Umbilical cord (tissue), 2 donors: Measurements from ENCODE around the gene MYT1. TPM values are rescaled to one million over a fixed set of nuclear protein-coding genes. Genes with fewer than 3 reads are reported as not detected.

Experiments
- DNase-seq: peaks from one replicate; pipeline ENCODE4 v3.0.0-alpha.2; 2015; ENCODE audit warnings: low spot score
- total RNA-seq: library from RNA; depleted of rRNA; stranded (reverse); fragments of >200 nt; gene quantifications from one replicate; pipeline ENCODE4 v1.2.3, GENCODE V29; 2014; ENCODE audit warnings: low replicate concordance; ENCODE audit not compliant: insufficient read depth

The MYT1 gene
- total RNA-seq, 1 donor from 2014 or later = 1.2 TPM

- no peak for DNase-seq
Observed at GRCh38 chr20:64153861-64154589, 10.2 kb upstream of the MYT1 start.

GRCh38 chr20:64154590-64155257 is 9.5 kb upstream of the MYT1 start:
- no peak for DNase-seq

DNA sequence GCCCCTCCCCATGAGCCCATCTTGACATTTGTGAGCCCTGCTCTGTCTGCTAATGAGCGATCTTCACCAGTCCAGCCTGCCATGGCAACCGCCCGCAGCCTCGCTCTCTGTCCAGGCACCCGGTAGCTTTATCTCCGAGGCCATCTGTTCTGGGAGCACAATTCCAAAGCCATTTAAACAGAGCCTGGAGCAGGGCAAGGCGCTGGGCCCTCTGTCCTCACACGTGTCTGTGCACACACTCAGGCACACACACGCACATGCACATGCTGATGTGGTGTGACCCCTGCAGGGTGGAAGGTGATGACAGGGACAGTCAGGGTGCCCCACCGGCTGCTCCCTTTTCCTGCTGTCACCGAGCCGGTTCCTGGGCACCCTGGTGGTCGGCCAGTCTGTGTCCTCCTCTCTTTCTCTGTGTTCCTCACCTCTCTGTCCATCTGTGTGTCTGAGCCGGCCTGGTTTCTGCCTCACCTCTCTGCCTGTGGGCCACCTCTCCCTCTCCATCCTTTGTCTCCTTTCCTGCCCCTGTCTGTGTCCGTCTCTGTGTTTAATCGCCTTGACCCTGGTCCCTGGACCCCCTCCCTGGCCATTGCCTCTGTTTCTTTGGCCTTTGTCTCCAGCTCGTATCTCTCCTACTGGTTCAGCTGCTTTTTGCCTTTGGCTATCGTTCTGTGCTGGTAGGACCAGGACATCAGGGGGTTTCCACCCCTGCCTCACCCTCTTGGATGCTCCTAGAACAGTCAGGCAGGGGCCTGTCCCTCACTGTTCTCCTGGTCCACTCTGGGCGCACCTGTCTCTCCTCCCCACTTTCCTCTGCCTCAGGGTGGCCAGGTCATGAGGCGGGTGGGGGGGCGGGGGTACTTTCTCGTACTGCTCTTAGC is 8.8 kb upstream of the MYT1 start:
- DNase-seq = no peak

GRCh38 chr20:64156136-64156885 is 7.9 kb upstream of the MYT1 start:
- no peak for DNase-seq

GRCh38 chr20:64156886-64157875 is 7.1 kb upstream of the MYT1 start:
- DNase-seq = no peak

DNA sequence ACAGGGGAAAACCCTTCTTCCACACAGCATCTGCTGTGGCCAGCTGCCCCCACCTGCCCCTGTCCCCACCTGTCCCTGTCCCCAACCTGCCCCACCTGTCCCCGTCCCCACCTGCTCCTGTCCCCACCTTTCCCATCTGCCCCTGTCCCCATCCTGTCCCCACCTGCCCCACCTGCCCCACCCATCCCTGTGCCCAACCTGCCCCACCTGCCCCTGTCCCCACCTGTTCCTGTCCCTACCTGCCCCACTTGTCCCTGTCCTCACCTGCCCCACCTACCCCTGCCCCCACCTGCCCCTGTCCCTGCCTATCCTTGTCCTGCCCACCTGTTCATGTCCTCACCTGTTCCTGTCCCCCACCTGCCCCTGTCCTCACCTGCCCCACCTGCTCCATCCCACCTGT is 6.4 kb upstream of the MYT1 start:
- DNase-seq = no peak

GRCh38 chr20:64158346-64159285 is 5.6 kb upstream of the MYT1 start:
- DNase-seq = no peak

DNA sequence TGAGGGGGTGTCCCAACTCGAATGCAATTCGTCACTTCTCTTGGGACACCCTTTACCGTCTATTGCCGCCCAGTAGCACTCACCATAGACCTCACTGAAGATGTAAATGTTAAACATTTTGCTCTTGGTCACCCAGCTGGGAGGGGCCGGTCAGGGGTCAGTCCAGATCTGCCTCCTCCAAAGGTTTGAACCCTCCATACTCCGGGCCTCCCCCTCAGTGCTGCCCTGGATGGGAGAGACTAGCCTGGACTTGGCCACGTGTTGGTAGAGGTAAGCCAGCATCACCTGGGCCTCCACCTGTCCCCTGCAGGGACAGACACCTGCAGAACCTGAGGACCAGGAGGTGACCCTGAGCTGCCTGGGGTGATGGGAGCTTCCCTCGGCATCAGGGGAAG is 5.0 kb upstream of the MYT1 start:
- DNase-seq = no peak

DNA sequence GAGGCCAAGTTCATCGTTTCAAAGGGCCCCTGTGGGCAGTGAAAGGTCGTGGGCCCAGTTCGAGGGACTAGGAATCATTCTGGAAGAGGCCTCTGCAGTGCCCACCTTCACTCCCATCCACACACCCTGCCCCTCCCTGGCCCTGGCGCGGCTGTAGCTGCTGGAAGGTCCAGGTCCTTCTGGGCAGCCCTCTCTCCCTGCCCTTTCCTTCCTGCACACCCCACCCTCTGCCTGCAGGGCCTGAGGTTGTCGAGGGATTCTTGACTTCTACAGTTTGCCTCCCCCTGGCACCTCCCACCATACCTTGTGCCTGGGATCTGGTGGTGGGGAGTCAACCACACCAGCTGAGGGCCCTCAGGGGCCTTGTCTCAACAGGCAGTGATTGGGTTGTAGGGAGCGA is 4.5 kb upstream of the MYT1 start:
- no peak for DNase-seq

DNA sequence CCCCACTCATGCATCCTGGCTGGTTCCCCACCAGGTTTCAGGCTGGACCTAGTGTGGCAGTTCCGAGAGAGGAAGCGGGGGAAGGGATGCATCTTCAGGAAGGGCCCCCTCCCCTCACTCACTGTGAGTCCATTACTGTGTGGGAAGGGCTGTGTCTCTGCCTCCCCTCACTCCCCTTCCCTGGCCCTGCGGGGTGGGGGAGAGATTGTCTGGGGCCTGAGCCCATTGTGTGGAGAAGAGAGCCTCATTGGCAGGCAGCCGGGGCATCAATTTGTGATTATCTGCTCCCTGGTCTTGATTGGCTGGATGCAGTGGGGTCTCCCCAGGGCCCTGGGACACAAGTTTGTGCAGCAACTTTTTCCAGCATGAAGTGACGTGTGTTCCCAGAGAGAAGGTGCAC is 4.1 kb upstream of the MYT1 start:
- DNase-seq = no peak

- no peak for DNase-seq
Observed at GRCh38 chr20:64160526-64161355, 3.5 kb upstream of the MYT1 start.

DNA sequence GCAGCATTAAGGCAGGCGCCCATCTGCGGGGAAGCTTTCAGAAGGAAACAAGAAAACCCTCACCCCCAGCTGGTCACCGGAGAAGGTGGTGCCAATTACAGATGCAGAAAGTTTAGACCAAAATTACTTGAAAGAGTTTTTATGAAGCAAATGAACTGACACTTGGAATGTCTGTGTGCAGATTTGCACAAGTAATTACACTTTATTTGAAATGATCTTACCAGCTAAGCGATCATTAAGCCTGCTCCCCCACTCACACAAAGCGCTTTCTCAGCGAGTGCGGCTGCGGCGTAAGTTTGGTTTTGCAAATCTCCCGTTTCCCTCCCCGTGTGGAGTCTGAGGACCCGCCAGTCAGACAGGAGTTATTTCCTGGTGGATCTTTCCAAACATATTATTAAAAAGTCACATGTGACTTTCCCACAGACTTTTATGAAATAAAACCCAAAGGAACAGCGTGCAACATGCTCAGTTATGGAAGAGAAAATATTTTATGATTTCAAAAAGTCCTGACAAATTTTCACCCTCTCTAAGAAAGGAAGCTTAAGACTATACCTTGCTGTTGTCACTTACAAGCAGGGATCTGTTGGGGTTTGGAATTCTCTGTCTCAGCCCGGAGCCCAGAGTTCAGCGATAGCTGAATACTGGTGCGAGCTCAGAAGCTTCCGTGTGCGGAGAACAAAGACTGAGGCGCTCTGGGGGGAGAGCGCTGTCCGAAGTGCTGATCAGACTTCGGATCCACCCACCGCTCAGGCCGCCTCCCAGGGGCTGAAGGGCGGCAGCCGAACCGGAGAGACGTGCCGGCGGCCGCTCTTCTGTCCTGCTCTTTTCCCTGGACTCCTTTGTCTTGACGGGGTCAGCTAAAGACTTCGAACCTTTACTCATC is 2.7 kb upstream of the MYT1 start:
- peak; percentile 73 for DNase-seq

- DNase-seq = no peak
Observed at GRCh38 chr20:64162239-64162910, 1.9 kb upstream of the MYT1 start.

GRCh38 chr20:64163776-64164122 is 503 bp upstream of the MYT1 start:
- DNase-seq = no peak

DNA sequence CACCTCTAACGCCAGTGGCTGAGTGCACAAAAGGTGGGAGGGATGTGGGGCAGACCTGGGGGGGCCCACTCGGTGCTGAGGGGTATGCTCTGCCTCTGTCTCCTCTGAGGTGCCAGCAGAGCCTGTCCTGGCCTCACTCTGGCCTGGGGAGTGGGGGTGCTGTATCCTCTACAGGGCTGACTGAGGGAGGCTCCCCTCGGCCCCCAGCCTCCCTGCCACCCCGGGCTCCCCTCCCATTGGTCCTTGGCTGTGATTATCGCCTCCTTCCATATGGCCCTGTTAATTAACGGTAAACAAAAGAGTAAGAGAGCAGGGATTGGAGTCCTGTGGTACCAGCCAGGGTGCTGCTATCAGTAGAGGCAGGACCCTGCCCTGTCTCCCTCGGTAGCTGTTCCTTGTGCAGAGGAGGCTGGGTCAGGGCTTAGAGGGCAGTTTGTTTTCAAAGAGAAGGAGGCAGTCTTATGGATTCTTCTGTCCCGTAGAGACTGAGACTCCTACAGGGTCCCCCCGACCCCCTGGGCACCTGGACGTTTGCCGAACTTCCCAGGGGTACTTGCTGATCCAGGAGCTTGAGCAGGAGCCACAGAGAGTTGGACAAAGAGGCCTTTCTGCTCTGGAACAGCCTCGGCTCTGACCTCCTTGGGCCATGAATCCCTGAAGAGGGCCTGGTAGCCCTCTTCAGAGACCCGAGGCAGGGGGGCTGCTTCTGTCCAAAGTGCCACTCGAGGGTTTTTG is 1.8 kb downstream of the MYT1 start:
- no peak for DNase-seq
